ENCODE measurements around the gene MSRB1.
"Not testable (repeated sequence)": the region's sequence is repeated elsewhere in the genome, so short reads cannot be mapped to it uniquely, and the experiment has no call there.

Gene MSRB1

GRCh38 chr16:1960665-1961630 is 17.9 kb upstream of the MSRB1 start:
- no peak for DNase-seq

GRCh38 chr16:1959269-1960039 is 16.5 kb upstream of the MSRB1 start, which contains the start of gene NDUFB10:
TSS of gene NDUFB10 (plus strand) at chr16:1959538. CDS start at chr16:1959625, 87 bp downstream.
- peak; percentile 92 for DNase-seq

- peak; percentile 39 for DNase-seq
Measured at GRCh38 chr16:1958715-1959268, 15.8 kb upstream of the MSRB1 start.

- peak; percentile 26 for DNase-seq
Measured at GRCh38 chr16:1958143-1958491, 15.1 kb upstream of the MSRB1 start.

- DNase-seq = not testable (repeated sequence)
Measured at GRCh38 chr16:1957434-1958142, 14.6 kb upstream of the MSRB1 start.

GRCh38 chr16:1953734-1954133 is 10.7 kb upstream of the MSRB1 start:
- DNase-seq = peak; percentile 25

GRCh38 chr16:1950559-1950958 is 7.6 kb upstream of the MSRB1 start:
- DNase-seq = no peak

GRCh38 chr16:1950047-1950446 is 7.0 kb upstream of the MSRB1 start:
- DNase-seq = no peak

- DNase-seq = no peak
Measured at GRCh38 chr16:1949507-1949906, 6.5 kb upstream of the MSRB1 start.

- no peak for DNase-seq
Measured at GRCh38 chr16:1947369-1947670, 4.3 kb upstream of the MSRB1 start.

- DNase-seq = no peak
Measured at GRCh38 chr16:1946495-1947368, 3.7 kb upstream of the MSRB1 start.

- DNase-seq = no peak
Measured at GRCh38 chr16:1945559-1946391, 2.8 kb upstream of the MSRB1 start.

- no peak for DNase-seq
Measured at GRCh38 chr16:1944612-1945199, 1.7 kb upstream of the MSRB1 start.

- no peak for DNase-seq
Measured at GRCh38 chr16:1942047-1942809, 771 bp downstream of the MSRB1 start.

GRCh38 chr16:1941162-1942046 is 1.6 kb downstream of the MSRB1 start:
- DNase-seq = no peak

- no peak for DNase-seq
Measured at GRCh38 chr16:1940273-1941161, 2.5 kb downstream of the MSRB1 start.

- not testable (repeated sequence) for DNase-seq
Measured at GRCh38 chr16:1939833-1940232, 3.2 kb downstream of the MSRB1 start.

GRCh38 chr16:1938910-1939309 is 4.1 kb downstream of the MSRB1 start:
- no peak for DNase-seq

Data from left hindlimb (tissue), 1 donor.